SKM-1 (cell line): ENCODE results near the gene C11orf65.
"Not testable (repeated sequence)": the region's sequence is repeated elsewhere in the genome, so short reads cannot be mapped to it uniquely, and the experiment has no call there.

ENCODE experiments used
- DNase-seq: peaks from one replicate; lab custom pipeline; 2025; ENCODE audit not compliant: unreplicated experiment; lab: John Stamatoyannopoulos, UW

The C11orf65 gene

DNA sequence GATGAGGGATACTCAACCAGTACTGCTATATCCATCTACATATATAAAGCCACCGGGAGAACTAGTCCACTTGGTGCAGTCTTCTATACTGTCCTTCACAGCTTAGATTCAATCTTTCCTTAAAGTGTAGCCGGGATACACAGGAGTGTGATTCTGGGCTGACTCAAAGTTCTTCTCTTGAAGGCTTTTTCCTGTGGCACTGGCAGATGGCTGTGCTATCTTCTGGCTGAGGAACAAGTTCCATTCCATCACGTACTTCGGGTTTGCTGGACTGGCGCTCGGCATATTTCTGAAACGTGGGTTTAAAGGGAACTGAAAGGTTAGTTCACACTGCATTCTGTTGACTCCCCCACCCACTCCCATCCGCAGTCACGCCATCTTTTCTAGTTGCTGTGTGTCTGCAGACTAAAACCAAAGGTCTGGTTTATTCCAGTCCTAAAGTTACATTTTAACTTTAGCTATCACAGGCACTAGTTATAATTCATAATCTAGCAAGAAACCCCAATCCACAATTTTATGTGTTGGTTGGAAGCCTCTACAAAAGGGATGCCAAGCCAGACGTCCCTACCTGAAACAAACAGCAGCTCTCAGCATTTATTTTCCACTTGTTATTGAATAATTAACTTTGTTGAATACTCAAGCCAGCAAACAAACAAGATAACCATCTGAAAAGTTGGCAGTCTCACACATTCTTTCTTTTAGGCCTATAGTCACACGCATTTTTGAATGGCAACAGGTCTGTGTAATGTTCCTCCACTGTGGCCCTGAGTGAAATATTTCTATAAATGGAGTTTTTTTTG lies 7.5 kb upstream of the C11orf65 start:
- no peak for DNase-seq

DNA sequence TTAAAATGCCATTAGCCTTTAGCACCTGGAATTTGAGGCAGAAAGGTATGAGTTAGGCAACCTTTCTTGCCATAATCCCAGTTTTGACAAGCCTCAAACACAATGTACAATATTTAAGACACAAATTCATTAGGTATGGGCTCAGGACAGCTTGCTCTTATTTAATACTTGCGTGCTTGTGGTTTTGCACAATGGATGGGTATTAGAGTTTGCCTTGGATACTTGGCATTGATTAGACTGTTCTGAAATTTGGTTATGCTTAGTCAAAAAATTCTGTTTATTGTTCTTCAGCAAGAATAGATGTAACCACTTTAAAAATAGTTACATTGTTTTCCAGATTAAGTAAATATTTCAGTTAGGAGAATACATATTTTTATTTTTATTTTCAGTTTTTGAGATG lies 5.4 kb upstream of the C11orf65 start:
- DNase-seq = no peak

DNA sequence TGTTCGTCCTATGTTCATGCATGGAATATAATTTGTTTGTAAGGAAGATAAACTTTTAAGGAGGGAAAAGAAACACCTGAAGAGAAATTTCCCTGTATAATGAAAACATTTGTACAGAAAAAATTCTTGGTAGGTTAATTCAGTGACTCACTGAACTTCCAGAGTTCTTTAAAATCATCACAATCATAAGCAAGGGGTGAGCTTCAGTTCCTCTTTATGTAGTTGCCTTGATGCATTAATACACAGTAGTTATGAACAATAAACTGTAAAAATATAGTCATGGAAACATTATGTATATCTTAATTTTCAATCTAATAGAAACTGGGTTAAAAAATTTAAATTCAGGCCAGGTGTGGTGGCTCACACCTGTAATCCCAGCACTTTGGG lies 1.1 kb upstream of the C11orf65 start:
- no peak for DNase-seq

DNA sequence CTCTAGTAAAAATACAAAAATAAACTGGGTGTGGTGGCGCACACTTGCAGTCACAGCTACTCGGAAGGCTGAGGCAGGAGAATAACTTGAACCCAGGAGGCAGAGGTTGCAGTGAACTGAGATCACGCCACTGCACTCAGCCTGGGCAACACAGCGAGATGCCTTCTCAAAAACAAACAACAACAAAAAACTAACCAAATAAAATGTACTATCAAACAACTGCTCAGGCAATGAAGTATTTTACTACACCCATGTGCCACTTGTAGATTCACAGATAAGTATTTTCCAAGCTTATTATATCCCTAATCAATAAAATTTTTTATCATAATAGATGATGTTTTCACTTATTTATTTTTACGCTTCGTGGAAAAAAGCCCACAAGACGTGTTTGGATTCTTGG lies 924 bp downstream of the C11orf65 start:
- DNase-seq = no peak

- DNase-seq = no peak
Observed at GRCh38 chr11:108453207-108453835, 14.0 kb downstream of the C11orf65 start.

- DNase-seq = not testable (repeated sequence)
Observed at GRCh38 chr11:108441445-108441844, 25.9 kb downstream of the C11orf65 start.

DNA sequence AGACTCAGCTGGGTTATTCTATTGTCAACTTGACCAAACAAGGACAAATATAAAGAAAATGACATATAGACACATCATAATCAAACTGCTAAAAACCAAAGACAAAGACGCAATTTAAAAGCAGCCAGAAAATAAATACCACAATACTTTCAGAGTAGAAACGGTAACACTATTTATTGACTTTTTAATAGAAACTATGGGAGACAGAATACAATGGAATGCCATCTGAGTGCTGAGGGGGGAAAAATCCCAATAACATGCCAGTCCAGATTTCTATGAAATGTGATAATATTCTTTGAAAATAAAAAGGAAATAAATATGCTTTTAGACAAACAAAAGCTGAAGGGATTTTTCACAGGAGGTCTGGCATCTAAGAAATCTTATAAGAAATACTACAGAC lies 30.7 kb downstream of the C11orf65 start:
- no peak for DNase-seq

DNA sequence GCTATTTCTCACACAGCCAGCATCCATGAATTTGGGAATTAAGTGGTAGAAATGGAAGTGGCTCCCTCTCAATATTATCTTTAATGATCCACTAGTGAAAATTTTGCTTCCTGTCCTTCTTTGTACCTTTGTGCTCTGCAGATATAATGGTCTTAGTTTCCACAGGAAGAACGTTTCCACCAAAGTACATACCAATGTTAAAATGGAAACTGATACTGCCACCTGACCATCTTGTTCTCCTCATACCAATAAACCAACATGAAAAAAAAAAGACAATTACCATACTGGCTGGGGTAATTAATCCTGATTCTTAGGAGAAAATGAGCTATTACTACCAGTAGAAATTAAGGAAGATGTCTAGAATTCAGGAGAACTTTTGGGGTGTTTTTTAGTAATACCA lies 32.3 kb downstream of the C11orf65 start:
- DNase-seq = no peak

DNA sequence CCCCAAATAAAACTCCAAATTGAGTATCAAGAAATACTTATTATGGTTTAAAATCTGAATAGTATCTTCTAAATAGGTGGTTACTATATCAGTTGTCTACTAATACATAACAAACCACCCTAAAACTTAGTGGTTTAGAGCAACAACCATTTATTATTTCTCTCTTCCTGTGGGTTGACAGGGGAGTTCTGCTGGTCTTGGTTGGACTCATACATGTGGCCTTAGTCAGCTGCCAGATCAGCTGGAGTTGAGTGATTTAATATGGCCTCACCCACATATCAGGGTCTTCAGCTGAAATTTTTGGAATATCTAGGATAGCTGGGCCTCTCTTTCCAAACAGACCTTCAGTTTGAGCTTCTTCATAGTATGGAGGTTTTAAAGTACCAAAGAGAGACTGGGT lies 34.5 kb downstream of the C11orf65 start:
- DNase-seq = no peak

DNA sequence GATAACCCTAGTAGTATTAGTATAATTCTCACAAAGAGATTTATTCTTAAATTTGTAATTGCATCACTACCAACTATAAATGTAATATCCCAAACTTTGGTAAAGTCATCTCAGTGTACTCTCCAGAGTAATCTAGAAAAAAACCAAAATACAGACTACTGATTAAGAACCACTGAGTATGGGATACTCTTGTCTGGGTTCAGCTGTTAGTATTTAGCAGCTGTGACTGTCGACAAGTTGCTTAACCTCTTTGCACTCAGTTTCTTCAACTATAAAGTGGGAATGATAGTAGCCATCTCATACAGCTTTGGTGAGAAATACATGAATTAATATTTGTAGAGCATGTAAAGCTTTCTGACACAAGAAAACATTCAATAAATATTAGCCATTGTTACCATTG lies 35.3 kb downstream of the C11orf65 start:
- DNase-seq = no peak

DNA sequence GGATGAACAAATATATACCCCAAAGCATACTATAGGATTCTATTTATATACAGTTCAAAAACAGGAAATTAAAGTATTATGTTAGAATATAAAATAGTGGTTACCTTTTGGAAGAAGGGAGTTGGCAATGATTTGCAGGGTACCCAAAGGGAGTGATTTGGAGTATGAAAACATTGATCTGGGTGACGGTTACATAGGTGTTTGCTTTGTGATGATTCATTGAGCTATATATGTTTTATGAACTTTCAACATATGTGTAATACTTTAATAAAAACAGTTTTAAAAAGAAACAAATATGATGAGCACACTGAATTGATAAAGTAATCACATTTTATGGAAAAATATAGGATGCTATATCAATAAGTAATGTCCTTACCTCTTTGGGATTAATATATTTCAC lies 36.0 kb downstream of the C11orf65 start:
- no peak for DNase-seq

- not testable (repeated sequence) for DNase-seq
Observed at GRCh38 chr11:108417551-108417950, 49.8 kb downstream of the C11orf65 start.

DNA sequence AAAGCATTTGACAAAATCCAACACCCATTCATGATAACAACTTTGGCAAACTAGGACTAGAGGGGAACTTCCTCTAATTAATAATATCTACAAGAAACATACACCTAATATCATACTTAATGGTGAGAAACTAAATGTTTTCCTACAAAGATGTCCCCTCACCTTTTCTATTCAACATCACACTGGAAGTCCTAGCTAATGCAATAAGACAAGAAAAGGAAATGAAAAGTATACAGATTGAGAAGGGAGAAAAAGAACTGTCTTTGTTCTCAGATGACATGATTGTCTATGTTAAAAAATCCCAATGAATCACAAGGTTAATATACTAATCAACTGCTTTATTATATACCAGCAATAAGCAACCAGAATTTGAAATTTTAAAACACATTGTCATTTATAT lies 52.4 kb downstream of the C11orf65 start:
- no peak for DNase-seq

DNA sequence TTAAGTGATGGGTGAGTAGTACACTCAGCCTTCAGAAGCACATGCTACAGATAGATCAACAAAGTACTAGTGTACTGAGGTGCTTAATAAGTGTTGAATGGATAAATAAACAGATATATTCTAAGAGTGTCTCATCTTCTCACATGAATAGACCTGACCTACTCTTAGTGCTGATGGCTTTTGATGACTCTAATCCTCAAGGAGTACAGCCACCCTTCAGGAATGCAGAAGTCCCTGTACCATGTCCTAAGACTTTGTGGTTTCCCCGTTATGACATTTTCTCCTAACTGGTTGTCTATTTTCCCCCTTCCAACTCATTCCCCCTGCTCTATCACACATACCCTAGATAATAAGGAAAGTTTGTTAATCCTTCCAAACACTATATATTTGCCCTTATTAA lies 61.6 kb downstream of the C11orf65 start:
- no peak for DNase-seq

DNA sequence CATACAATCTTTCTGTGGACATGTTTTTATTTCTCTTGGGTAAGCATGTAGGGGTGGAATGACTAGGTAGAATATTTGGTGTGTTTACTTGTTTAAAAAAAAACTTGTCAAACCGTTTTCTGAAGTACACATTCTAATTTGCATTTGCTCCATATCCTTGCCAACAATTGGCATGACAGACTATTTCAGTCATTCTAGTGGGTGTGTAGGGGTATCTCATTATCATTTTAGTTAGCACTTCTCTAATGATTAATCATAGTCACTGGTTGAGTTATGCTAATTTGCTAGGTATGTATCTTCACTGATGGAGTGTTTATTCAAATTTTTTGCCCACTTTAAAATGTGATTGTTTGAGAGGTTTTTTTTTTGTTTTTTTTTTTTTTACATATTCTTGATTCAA lies 64.3 kb downstream of the C11orf65 start:
- DNase-seq = no peak

DNA sequence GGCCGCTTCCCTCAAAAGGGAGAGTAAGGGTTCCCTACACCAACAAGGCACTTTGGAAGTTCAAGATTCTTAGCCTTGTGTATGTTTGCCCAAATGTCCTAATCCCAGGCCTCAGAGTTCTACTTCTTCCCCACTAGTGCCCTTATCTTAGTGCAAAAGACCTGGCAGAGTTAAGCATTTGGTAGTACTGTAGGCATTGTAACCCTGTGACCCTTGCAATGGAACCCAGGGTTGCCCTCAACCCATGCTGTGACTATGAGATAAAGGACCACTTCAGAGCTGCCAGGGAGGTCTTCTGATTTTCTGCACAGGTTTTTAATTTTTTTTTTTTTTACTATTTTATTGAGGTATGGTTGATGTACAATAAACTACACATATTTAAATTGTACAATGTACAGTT lies 65.1 kb downstream of the C11orf65 start:
- no peak for DNase-seq

DNA sequence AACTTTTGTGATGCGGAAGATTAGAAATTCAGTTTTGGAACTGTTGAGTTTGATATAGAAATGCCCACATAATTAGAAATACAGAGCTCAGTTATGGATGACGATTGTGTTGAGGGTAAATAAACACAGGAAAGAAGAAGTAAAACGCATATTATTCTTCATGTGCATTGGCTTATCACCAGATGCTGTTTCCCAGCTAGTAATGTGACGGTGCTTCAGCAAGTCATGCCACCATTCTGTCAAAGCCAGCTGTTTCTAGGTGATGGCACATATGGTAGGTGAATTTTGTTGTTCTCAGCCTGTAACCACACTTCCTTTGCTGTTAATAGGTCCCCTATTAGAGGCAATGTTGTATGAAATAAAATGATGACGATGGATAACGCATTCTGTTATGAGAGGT lies 68.9 kb downstream of the C11orf65 start:
- no peak for DNase-seq

DNA sequence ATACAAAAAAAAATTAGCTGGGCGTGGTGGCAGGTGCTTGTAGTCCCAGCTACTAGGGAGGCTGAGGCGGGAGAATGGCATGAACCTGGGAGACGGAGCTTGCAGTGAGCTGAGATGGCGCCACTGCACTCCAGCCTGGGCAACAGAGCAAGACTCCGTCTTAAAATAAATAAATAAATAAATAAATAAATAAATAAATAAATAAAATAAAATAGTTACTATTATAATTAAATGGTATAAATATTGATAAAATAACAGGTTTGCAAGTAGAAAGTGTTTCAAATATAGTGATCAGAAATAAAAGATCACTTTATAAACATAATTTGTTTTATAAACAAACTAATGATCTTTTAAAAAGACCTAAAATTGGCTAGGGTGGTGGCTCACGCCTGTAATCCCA lies 70.7 kb downstream of the C11orf65 start:
- not testable (repeated sequence) for DNase-seq

DNA sequence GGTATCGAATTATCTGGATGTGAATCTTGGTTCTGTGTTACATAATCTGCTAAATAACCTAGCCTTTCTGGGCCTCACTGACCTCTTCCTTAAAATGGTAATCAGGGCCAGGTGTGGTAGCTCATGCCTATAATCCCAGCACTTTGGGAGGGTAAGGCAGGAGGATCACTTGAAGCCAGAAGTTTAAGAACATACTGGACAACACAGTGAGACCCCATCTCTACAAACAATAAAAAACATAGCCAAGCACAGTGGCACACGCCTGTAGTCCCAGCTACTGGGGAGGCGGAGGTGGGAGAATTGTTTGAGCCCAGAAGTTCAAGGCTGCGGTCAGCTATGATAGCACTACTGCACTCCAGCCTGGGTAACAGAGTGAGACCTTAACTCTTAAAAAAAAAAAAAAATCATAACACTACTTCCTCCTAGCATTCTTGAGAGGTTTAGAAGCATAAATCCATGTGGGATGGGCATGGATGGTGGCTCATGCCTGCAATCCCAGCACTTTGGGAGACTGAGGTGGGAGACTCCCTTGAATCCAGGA lies 72.5 kb downstream of the C11orf65 start:
- DNase-seq = no peak

GRCh38 chr11:108393046-108393445 lies 74.3 kb downstream of the C11orf65 start:
- no peak for DNase-seq

- DNase-seq = no peak
Observed at GRCh38 chr11:108392353-108392752, 75.0 kb downstream of the C11orf65 start.

GRCh38 chr11:108388576-108388975 lies 78.8 kb downstream of the C11orf65 start:
- no peak for DNase-seq
